ENCODE measurements around the gene MAN1B1.
"Not testable (repeated sequence)": the region's sequence is repeated elsewhere in the genome, so short reads cannot be mapped to it uniquely, and the experiment has no call there.

The MAN1B1 gene

GRCh38 chr9:137110147-137110910 is 23.5 kb downstream of the MAN1B1 start:
- DNase-seq (ENCODE audit: low read depth in 2 of 2) = no peak

GRCh38 chr9:137110911-137111787 is 24.4 kb downstream of the MAN1B1 start:
- DNase-seq (ENCODE audit: low read depth in 2 of 2) = no peak

DNA sequence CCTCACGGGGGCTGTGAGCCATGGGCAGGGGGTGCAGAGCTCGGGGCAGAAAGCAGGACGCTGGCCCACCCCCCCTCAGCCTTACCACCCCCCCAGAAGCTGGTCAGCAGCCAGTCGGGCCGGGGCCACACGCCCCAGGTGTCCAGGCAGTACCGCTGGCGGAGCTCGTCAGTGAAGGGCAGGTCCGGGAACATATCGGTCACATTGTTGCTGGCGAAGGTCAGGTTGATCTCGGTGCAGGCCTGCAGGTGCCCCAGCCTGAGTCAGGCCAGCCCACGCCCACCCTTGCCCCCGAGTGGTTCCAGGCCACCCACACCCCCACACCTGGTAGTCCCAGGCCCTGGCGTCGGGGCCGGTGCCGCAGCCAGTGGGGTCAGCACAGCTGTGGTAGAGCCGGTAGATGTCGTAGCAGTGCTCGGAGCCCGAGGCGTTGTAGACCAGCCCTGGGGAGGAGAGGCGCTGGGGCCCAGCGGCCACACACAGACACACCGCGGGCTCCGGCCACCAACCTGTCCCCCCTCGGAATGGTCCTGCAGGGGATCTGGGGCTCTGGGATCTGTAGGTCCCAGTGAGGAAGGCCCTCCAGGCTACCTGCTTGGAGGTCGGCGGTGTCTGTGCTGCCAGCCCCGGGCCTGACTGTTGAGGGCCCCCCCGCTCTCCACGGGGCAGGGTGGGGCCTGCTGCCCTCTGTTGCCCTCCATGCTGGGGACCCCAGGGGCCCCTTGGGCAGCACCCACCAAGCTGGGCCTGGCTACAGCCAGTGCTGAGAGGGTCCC is 25.2 kb downstream of the MAN1B1 start:
- no peak for DNase-seq (ENCODE audit: low read depth in 2 of 2)

- DNase-seq (ENCODE audit: low read depth in 2 of 2) = no peak
Observed at GRCh38 chr9:137112564-137113384, 26.0 kb downstream of the MAN1B1 start.

GRCh38 chr9:137113385-137114159 is 26.8 kb downstream of the MAN1B1 start:
- no peak for DNase-seq (ENCODE audit: low read depth in 2 of 2)

DNA sequence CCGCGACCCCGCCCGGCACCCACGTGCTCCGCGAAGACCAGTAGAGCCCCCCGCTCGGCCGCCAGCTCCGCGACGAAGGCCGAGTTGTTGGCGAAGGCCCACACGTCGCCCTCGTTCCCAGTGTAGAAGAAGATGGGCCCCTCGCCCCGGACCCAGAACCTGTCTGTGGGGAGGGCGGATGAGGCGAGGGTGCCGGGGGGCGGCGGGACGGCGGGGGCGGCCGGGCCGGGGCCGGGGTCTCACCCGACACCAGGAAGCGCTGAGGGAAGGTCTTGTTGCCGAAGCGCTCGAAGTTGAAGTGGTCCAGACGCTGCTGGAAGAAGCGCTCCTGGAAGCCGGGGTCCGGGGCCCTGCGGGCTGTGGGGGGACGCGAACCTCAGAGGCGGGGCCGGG is 27.4 kb downstream of the MAN1B1 start:
- DNase-seq (ENCODE audit: low read depth in 2 of 2) = no peak

DNA sequence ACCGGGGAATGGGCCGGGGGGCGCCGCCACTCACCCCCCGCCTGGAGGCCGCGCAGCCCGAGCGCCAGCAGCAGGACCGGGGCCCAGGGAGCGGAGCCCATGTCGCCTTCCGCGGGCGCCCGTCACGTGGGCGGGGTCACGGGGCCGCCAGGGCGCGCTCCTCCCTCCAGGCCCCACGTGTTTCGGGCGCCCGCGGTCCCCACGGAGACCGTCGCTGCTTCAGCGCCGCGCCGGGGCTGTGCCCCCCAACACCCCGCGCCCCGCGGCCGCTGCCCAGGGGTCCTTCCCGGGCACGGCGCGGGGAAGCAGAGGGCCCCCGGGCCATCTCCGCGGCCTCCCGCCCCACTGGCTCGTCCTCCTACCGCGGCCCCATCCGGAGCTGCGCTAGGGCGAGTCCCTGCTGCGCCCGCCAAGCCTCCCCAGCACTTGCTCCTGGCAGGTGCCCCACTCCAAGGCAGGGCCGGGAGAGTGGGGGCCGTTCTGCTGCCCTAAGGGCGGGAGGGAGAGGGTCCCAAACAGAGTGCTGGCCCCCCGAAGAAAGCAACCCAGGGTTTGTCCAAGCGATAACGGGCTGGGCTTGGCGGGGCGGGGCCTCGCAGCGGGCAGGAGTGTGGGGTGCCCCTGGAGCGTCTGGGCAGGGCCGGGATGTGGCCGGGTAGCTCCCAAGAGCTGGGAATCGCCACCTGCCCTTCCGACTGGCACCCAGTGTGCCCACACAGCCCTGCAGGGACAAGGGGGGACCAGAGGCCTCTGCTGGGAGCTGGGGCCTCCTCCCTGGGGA is 28.0 kb downstream of the MAN1B1 start, which contains the start of gene DPP7:
TSS of gene DPP7 (minus strand) at position 121 of the 781 bp plus-strand sequence. CDS start at position 101, 20 bp downstream.
- DNase-seq (ENCODE audit: low read depth in 2 of 2) = no peak

DNA sequence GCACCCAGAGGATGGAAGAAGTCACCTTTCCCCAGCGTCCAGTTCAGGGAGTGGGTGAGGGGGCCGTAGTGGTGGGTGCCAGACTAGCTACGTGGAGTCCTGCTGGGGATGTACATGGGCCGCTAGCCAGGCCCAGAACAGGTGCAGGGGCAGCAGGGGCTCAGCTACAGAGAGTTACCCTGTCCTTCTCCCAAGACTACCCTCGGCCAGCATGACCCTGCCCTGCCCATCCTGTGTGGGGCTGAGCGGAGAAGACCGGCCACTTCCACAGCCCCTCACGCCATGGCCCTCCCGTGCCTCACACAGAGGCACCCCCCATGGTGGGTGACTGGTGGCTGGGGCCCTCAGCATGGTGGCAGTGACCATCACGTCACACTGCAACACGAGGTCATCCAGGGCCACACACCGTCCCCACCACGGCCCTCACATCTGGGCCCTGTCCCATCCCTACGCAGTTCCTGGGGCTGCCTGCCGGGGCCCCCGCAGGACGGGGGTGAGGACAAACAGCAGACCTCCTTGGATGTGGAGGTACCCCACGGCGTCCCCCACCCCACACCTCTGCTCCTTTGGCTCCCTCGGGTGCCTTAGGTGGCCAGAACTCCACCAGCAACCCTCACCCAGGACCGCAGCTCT is 28.7 kb downstream of the MAN1B1 start:
- DNase-seq (ENCODE audit: low read depth in 2 of 2) = no peak

DNA sequence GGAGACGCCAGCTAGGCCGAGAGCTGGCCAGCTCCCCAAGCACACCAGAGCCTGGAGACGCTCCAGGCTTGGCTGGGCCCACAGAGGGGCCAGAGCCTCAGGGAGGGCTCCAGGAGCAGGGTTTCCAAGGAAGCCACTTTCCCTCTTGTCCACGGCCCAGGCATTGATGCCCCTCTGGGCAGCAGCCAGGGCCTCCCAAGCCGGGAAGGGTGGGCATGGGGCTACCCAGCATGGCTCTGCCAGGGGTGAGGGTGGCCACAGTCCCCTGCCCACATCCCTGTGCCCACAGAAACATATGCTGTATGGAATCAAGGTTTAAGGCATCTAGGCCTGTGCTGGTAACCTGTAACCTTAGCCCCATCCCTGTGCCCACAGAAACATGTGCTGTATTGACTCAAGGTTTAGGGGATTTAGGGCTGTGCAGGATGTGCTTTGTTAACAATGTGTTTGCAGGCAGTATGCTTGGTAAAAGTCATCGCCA is 29.3 kb downstream of the MAN1B1 start:
- no peak for DNase-seq (ENCODE audit: low read depth in 2 of 2)

GRCh38 chr9:137116728-137117127 is 29.9 kb downstream of the MAN1B1 start:
- no peak for DNase-seq (ENCODE audit: low read depth in 2 of 2)

DNA sequence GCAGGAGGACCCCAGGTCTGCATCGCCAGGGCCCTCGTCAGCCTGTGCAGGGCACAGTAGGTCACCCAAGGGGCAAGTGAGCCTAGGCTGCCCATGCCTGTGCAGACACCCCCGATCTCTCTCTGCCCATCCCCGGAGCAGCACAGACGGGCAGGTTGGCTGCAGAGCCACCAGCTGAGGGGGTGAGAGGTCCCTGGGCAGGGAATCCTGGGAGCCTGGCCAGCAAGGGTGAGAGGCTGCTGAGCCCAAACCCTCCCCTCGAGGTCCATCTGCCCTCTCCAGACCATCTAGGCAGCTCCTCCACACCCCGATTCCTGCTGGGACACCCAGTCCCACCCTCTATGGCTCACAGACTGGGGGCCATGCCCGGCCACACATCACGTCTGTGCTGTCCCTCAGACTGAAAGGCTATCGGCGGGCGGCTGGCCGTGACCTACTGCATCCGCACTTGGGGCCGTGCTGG is 30.5 kb downstream of the MAN1B1 start:
- no peak for DNase-seq (ENCODE audit: low read depth in 2 of 2)

- DNase-seq (ENCODE audit: low read depth in 2 of 2) = not testable (repeated sequence)
Observed at GRCh38 chr9:137118092-137118603, 31.4 kb downstream of the MAN1B1 start.

GRCh38 chr9:137121927-137122795 is 35.4 kb downstream of the MAN1B1 start:
- DNase-seq (ENCODE audit: low read depth in 2 of 2) = not testable (repeated sequence)

GRCh38 chr9:137122796-137123467 is 36.1 kb downstream of the MAN1B1 start:
- not testable (repeated sequence) for DNase-seq (ENCODE audit: low read depth in 2 of 2)

DNA sequence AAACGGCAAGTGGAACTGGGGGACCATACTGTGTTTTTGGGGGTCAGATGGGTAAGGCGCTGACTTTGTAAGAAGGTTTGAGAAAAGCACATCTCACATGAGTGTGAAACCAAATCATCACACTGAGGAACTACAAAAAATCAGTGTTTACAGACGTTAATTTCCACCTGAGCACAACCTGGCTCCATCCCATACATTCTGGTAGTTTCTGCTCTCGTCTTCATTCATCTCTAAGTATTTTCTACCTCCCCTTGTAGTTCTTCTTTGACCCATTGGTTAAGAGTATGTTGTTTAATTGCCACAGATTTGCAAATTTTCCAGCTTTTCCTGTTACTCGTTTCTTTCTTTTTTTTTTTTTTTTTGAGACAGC is 36.7 kb downstream of the MAN1B1 start:
- no peak for DNase-seq (ENCODE audit: low read depth in 2 of 2)

DNA sequence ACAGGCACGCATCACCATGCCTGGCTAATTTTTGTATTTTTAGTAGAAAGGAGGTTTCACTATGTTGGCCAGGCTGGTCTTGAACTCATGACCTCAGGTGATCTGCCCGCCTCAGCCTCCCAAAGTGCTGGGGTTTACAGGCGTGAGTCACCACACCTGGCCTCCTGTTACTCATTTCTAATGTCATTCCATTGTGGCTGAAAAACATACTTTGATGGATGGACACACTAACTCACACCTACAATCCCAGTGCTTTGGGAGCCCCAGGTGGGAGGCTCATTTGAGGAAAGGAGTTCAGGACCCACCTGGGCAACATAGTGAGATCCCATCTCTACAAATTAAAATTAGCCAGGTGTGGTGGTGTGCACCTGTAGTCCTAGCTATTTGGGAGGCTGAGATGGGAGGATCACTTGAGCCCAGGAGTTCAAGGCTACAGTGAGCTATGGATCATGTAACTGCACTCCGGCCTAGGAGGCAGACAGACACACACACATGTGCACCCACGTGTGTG is 37.2 kb downstream of the MAN1B1 start:
- DNase-seq (ENCODE audit: low read depth in 2 of 2) = not testable (repeated sequence)

DNA sequence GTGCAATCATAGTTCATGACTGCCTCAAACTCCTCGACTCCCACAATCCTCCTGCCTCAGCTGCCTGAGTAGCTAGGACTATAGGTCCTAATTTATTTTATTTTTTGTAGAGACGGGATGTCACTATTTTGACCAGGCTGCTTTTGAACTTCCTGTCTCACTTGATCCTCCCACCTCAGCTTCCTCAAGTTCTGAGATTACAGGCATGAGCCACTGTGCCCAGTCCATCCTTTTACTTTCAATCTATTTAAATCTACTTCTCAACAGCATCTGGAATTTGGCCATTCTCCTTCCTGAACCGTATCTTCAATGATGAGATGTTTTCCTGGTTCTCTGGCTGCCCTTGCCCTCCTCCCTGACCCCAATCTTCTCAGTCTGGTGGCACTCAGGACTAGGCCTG is 40.0 kb downstream of the MAN1B1 start:
- DNase-seq (ENCODE audit: low read depth in 2 of 2) = no peak

Data from fibroblast of skin of left quadriceps (primary cell).